GM21423 (cell line): ENCODE data around the gene FSTL4.

Experiments
- ATAC-seq: cut with Tn5 transposase; IDR thresholded peaks from one replicate; pipeline ENCODE4 v1.9.1; 2021; ENCODE audit warnings: mild to moderate bottlenecking, moderate library complexity; ENCODE audit not compliant: unreplicated experiment

FSTL4 gene

DNA sequence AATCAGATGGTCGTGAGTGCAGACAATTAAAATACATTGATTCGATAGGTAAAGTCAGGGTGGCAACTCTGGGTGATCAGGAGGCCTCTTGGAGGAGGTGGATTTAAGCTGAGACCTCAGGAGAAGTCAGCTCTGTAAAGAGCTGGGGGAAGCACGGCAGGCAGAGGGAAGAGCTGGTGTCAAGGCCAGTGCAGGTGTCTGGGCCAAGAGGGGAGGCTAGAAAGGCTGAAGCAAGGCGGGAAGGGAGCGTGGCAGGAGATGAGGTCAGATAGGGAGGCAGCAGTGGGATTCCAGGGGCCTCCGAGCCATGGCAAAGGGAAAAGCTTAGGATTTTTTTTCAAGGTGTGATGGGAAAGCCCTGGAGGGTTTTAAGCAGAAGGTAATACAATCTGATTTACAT lies 178.7 kb downstream of the FSTL4 start:
- no peak for ATAC-seq

DNA sequence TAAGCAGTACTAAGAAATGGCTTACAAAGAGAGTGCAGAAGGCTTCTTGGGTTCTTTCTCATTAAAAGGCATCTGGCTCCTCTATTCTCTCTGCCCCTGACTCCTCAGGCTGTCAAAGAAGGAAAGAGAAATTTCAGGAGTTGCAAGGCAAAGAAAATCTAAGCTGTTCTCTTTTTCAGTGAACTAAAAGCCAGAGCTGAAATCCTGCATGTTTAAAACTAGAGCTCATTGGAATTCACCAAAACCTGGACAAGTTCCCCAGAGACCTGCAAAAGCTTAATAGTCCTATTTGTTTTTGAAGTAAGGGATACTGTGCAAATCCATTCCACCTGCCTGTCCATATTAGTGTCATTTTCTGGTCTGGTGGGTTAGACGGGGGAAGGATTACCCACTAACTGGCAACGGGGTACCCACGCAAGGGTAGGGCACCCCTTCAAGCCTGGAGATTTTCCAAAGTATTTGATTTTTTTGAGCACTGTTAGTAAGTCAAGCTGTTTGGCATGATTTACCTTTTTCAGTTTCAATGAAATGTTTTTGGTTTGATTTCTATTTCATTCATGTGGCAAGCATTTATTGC lies 179.3 kb downstream of the FSTL4 start:
- no peak for ATAC-seq

DNA sequence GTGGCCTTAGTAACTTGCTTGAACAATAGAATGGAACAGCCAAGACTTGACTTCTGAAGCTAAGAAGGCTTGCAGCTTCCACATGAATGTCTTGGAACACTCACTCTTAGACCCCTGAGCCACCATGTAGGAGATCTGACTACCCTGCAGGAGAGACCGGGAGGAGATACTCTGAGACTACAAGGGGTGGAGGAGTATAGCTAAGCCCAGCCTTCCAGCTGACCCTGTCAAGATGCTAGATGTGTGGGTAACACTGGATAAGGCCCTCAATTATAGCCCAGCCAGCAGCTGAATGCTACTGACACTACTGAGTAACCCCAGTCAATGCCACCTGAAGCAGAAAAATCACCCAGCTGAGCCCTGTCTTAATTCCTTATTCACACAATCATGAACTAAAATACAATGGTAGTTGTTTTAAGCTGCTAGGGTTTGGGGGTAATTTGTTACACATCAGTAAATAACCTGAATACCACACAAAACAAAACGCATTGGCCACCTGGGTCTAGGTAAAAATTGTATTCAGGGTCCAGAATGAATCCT lies 180.9 kb downstream of the FSTL4 start:
- no peak for ATAC-seq

DNA sequence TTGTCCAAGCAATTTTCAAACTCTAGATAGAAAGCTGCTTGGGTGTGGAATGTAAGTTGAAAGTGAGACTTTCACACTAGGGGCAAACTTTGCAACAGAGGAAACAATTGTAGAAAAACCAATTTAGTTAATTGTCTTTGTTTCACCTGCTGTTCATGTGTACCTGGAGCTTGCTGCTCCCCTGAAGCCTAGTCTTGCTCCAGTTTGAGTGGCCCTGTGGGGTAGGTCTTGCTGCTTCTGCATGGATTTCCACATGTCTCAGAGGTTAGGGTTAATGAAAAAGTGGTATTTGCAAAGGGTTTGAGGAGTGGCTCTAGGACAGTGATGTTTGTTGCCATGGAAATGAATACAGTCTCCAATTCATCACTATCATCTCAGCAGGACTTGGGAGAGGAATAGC lies 182.2 kb downstream of the FSTL4 start:
- ATAC-seq = no peak

DNA sequence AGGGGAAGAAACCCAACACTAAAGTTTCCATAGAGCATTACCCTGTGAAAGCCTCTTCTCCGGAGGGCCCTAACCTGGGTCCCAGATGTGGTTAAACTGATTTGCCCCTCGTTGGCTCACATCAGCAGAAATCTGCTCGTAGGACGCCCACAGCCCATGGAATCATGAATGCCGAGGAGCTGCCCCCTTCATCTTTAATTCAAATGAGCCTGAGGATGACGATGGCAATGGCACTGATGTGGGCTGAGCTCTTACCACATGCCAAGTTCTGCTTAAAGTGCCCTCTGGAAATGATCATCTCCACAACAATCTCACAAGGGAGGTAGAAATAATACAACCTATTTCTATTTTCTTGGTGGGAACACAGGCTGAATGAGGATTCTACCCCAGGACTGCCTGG lies 183.3 kb downstream of the FSTL4 start:
- no peak for ATAC-seq

DNA sequence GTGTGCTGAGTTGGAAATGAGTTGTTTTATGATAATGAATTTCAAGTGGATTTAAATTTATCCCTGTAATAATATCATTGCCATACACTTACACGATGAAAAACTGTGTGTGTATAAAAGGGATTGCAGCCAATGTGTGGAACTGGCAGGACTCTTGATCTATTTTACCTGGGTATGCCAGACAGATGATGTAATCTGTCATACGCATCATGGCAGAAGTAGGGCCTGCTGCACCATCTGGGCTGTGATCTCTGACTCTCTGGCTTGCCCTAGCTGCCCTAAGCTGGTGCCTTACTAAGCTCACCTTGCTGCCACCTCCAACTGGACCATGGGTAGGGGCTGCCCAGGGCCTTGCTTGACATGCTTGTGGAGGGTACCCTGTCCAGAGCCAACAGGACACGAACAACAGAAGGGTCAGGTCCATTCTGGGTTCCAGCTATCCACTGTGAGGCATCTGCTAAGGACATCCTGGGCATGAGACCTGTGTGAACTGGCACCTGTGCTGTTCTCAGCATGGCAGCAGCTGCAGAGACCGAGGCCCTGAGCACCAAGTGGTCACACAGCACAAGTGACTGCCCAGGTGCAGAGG lies 184.2 kb downstream of the FSTL4 start:
- no peak for ATAC-seq

DNA sequence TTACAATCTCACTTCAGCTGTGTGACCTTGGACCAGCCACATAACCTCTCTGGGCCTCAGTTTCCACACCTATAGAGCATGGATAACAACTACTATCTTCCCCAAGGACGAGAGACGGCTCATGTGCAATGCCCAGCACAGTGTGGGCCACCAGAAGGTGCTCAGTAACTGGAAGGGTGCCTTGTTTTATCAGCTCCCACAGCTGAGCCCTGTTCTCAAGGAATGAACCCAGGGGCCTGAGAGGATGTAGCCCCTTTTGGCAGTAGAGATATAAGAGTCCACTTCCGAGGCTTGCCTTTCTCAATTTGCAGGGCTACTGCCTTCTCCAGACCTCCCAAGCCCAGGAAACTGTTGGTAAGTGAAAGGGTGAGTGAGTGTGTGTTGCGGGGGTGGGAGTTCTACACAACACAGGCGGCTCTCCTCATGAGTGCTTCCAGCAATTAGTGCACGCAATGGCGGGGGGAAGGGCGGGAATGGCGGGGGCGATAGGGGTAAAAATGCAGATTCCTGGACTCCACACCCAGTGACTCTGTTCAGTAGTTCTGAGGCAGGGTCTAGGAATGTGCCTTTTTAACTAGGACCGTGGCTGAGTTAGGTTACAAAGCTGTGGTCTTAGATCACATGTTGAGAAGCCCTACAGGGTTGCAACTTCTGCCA lies 185.1 kb downstream of the FSTL4 start:
- no peak for ATAC-seq

DNA sequence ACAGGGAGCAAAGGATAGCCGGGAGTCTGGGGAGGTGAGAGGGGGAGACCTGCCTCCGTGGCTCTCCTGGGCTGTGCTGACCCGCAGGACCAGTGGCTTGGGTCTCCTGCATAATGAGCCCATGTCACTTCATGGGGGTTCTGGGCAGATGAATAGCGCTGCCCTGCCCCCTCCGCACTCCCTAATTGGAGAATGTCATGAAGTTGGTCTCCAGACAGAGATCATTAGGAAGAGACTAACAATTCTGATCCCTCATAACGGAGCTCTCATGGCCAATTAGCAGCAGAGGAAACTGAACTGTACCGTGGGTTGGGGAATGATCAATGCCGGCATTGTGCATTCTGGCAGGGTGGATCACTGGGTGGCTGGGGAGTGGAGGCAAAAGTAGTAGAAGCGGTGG lies 186.1 kb downstream of the FSTL4 start:
- ATAC-seq = no peak

DNA sequence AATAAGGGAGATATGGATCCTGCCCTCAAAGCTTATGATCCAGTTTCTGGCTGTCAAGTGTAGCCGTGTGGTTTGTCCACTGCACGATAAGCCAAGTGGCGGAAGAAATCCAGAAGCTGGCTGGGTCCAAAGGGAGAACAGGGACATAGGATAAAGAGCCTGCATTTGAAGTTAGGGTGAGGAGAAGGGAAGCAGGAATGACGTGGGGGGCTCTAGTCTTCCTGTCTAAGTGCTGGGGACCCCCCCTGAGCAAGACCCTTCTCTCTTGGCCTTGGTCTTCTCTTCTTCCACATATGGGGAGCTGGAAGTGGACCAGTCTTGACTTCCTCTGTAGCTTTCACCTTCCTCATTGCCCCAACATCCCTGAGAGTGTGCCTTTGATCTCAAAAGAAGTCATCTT lies 186.6 kb downstream of the FSTL4 start:
- ATAC-seq = no peak

DNA sequence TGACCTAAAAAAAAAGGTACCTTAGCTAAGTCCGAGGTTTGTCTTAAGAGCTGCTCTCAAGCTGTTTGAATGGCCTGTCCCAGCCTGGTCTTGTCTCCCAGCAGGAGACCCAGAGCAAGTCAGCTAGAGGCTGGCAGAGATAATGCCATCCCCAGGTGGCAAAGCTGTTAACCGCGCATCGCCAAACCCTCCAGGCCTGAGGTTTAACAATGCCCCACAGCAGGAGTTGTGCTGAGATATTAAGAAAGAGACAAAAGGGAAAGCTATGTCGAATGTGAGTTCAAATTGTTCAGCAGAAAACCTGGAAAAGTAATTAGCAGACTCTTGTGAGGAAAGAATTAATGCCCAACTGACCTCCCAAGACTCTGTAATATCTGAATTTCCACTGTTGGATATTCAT lies 187.1 kb downstream of the FSTL4 start:
- no peak for ATAC-seq

DNA sequence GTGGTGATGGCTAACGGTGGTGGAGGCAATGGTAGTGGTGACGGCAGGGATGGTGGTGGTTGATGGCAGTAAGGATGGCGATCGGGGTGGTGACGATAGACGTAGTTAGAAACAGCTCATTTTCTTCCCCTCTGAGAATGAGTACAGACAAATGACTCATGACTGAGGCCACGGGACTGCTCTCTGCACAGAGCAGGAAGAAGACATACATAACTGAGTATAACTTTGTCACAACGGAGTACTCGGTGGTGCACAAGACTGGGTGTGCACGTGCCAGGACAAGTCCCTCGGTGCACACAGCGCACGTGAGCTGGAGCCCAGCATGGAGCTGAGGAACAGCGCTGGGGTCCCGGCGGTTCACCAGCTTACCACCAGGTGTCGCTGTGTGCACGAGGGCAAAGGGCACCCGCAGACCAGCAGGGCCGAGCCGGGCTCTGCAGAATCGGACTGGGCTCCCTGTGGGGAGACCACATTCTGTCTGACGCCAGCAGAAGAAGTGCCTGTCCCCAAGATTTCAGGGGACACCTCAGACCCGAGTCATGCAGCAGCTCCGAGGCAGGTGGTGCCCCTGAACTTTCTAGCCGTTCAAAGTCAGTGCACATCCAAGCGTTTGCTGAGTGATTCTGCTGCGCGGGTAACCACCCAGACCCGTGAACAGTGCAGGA lies 188.6 kb downstream of the FSTL4 start:
- peak; percentile 61 for ATAC-seq

DNA sequence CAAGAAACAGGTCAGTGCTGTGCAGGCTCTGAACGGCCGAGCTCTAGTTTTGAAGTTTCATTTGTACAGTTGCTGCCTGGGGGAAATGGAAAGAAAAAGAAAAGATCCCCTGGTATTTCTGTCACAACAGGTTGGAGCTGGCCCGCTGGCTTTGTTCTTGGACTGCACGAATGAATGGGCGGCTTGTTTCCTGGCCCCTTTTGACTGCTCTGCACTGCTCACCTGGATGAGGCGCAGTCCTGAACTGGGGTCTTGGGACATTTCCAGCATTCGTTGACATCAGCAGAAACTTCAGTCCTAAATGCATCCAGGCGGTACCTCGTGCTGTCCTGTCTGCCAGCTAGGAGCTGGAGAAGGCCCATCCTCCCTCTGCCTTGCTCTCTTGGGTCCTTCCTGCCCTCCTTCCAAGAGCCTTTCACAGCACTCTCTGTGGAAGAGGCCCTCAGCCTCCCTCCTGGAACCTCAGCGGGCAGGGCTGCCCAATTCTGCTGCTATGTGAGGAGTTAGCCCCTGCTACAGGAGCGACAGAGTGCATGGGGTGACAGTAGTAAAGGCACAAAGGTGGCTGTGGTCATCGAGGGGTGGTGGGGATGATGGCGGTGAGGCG lies 189.2 kb downstream of the FSTL4 start:
- no peak for ATAC-seq

DNA sequence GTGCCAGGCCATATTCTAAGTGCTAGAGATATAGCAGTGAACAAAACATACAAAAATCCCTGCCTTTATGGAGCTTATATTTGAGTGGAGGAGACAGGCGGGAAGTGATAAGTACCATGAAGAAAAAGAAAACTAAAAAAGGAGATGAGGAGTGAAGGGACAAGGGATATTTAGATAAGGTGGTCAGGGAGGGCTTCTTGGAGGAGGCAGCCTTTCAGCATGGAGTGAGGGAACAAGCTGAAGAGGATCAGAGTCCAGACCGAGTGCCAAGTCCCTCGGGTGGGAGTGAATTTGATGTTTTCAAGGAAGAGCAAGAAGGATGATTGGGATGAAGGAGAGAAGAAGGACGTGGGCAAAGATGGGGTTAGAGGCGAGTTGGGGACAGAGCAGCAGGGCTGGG lies 190.5 kb downstream of the FSTL4 start:
- ATAC-seq = no peak

DNA sequence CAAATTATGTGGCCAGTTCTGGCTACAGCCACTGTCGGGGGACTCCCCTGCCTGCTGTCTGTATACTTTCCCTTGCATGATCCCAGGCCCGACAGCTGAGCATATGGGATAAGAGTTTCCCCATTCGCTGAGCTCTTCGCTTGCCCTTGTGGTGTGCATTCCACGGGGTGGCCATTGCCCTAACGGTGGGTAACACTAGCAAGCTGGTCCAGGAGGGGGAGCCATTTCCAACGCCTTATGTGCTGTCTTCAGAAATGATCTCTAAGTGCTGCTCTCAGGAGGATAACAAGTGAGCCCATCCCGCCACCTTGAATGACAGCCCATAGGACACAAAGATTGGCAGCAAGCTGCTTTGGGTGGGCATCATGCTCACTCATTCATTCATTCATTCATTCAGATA lies 190.9 kb downstream of the FSTL4 start:
- no peak for ATAC-seq

DNA sequence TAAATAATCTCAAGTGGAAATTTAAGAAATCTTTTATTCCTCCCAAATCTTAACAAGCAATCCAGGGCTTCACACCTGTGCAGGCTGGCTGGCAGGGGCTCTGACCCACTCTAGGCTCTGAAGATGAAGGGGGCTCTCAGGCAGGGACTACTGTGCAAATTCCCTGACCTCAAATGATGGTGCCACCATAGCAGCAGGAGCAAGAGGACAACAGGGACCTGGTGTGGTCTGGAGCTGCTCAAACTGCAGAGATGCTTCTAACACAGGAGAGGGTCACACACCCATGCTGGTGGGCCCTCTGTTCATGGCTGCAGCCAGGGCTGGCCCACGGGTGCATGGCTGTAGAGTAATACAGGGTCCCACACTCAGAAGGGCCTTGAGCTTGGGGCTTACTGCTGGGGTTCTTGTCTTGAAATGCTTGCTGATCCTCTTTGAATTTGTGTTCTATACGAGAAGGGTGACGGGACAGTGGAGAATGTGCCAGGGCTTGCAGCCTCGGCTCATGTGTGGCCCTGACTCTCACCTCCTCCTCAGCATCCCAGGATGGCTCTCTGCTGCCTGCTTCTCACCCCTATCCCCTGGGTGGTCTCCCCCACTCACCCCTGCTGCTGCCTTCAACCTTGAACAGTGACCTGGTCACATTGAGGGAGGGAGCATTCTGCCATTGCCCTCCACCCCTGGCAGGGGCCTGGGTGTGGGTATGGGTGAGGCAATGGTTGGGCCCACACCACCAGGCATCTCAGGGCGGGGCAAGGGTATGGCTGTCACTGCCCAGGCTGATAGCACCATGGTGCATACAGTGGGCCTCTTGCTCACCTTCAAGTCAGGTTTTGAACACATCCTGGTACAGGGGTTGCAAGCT lies 191.7 kb downstream of the FSTL4 start:
- no peak for ATAC-seq

DNA sequence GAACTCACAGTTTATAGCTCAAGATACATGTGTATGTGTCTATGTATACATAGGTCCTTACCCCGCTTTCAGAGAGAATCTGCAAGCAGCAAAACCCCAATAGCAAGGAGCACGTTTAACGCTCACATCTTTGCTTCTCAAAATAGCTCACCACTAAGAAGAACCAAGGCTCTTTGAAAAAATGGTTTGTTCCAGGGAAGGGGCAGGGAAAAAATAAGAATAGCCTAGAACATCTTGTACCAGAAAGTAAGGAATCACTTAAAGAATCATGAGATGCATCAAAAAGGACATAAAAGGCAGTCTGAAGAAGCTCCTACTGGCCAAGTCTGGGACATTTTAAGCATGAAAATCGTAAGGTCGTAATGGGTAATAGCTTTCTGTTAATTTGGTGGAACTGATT lies 196.4 kb downstream of the FSTL4 start:
- no peak for ATAC-seq

DNA sequence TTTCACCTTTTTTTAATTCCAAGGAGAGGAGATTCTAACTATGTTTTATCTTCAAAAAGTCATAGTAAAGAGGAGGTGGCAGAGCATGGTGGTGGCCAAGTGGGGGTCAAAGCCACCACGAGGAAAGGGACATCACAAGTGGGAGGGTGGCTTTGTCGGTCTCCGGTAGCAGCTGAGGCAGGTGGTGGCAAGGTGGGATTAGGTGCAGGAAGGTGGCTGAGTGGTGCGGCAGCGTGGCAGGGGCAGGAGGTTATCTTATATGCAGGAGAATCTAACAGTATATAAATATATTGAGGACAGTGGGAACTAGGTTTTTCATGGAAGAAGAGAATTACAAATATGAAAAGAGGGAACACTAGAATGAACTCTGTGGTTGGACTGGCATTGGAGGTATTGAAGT lies 196.8 kb downstream of the FSTL4 start:
- no peak for ATAC-seq

DNA sequence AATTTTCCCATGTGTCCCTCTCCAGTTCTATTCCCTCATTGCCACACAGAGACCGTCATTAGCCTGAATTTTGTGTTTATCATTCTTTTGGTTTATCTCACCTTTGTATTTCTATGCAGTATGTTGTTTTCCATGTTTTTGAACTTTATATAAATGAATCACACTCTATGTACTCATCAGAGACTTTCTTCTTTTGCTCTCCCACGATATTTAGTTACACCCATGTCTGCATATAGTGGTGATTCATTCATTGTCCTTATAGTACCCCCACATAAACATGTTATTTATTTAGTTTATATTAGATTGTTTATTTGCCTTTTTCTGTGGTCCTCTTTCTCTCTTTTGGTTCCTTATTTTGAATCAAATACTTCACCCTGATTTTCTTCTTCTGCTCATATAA lies 199.7 kb downstream of the FSTL4 start:
- ATAC-seq = no peak

DNA sequence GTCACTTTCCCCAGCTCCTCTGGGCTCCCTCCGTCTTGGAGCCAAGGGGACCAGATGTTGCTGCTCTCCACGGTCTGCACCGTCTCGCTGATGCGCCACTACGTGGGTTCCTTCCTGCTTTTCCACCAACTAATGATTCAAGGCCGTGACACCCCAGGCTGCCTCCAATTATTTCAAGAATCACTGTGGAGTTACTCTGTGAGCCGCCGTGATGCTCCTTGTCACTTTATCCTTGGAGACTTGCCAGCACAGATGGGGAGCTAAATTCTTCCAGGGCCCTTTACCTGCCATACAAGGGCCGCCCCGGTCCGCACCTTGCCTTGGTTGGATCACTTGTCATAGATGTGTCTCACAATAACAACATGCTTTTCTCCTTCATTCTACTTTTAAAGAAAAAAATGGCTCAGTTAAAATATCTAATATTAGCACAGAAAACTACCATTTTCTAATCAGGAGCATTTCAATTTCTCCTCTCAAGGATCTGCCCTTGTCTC lies 202.0 kb downstream of the FSTL4 start:
- no peak for ATAC-seq

DNA sequence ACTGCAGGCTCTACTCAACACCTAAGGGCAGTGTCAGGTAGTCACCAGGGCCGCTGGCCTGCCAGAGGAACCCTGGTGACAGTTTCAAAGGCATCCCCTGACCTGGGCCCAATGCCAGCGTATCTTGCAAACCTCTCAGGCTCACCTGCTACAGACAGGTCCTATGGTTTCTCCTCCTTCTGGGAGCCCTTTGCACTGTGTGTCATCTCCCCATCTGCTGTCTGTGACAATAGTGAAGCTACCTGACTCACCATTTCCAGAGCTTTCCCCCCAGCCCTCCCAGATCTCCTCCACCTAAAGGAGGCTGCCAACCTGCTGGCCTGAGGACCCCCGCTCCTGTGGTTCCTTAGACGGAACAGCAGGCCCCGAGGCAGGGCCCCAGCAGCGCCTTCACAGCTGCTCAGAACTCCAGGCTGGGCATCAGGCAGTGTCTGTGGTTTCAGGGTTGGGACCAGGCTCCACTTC lies 203.1 kb downstream of the FSTL4 start:
- no peak for ATAC-seq
